ENCODE data around the gene PLEK2. TPM values are rescaled to one million over a fixed set of nuclear protein-coding genes. Genes with fewer than 3 reads are reported as not detected.
"Not testable (repeated sequence)": the region's sequence is repeated elsewhere in the genome, so short reads cannot be mapped to it uniquely, and the experiment has no call there.

PLEK2 gene
- total RNA-seq, 3 donors from 2014 or later: 15.0 to 41.7 (median 30.8) TPM

GRCh38 chr14:67357186-67357968 lies 54.6 kb downstream of the PLEK2 start:
- Histone ChIP-seq H3K4me3 (no peak overlapping the region), H3K36me3 (ENCODE audit: low read depth) (no peaks in the 10 kb centered on the region), H3K9me3 (no peaks in the 10 kb centered on the region), H3K4me1 (ENCODE audit: low read depth) (peaks cover 29% of the 10 kb centered on the region)
- intact Hi-C loops (cut with DNase I, micrococcal nuclease): no loop called here
- ATAC-seq: no peak
- TF ChIP-seq CTCF (IDR thresholded peaks at IDR 0.05): no peak
- no peak for DNase-seq

GRCh38 chr14:67352055-67352454 lies 59.9 kb downstream of the PLEK2 start:
- Histone ChIP-seq H3K4me1 (ENCODE audit: low read depth) (no peaks in the 10 kb centered on the region), H3K4me3 (no peak overlapping the region), H3K36me3 (ENCODE audit: low read depth) (peaks cover 5% of the 10 kb centered on the region), H3K9me3 (no peaks in the 10 kb centered on the region)
- TF ChIP-seq CTCF (IDR thresholded peaks at IDR 0.05): no peak
- intact Hi-C loops (cut with DNase I, micrococcal nuclease): no loop called here
- DNase-seq (no peak), ATAC-seq (no peak)

GRCh38 chr14:67345583-67345982 lies 66.4 kb downstream of the PLEK2 start:
- TF ChIP-seq CTCF (IDR thresholded peaks at IDR 0.05): no peak
- intact Hi-C loops (cut with DNase I, micrococcal nuclease): no loop called here
- H3K4me3 ChIP-seq: no peak overlapping the region
- ATAC-seq (no peak), DNase-seq (no peak)
- no peaks in the 10 kb centered on the region for H3K4me1 ChIP-seq (ENCODE audit: low read depth)
- no peaks in the 10 kb centered on the region for H3K9me3 ChIP-seq
- peaks cover 5% of the 10 kb centered on the region for H3K36me3 ChIP-seq (ENCODE audit: low read depth)

GRCh38 chr14:67343601-67344230 lies 68.2 kb downstream of the PLEK2 start:
- no peaks in the 10 kb centered on the region for H3K4me1 ChIP-seq (ENCODE audit: low read depth)
- H3K36me3 ChIP-seq (ENCODE audit: low read depth): peaks cover under 1% of the 10 kb centered on the region
- no peak overlapping the region for H3K4me3 ChIP-seq
- intact Hi-C loops (cut with DNase I, micrococcal nuclease): no loop called here
- TF ChIP-seq CTCF (IDR thresholded peaks at IDR 0.05): no peak
- no peaks in the 10 kb centered on the region for H3K9me3 ChIP-seq
- DNase-seq: no peak
- ATAC-seq: no peak

GRCh38 chr14:67341231-67341630 lies 70.7 kb downstream of the PLEK2 start:
- intact Hi-C loops (cut with DNase I, micrococcal nuclease); H3K9me3 ChIP-seq; H3K36me3 ChIP-seq (ENCODE audit: low read depth); DNase-seq; ATAC-seq; H3K4me1 ChIP-seq (ENCODE audit: low read depth); H3K4me3 ChIP-seq: not testable (repeated sequence)

Small RNAs within 50 kb of the gene (microRNA-seq; reads per million reads assigned to microRNA genes)
- not detected for gene MIR5694

Other genes with a start within 250 kb of the PLEK2 start
- gene GARIN2, start 222.7 kb downstream of the PLEK2 start, total RNA-seq: under 1 TPM in 1 of 3 donors, not detected in 2; 0.26 TPM
- gene PALS1, start 170.7 kb downstream of the PLEK2 start, total RNA-seq: 10 to 100 TPM; 37.0 to 55.2 (median 44.3) TPM
- gene ATP6V1D, start 52.4 kb downstream of the PLEK2 start, total RNA-seq: 10 to 100 TPM; 74.1 to 83.7 (median 81.6) TPM
- 100 to 1,000 TPM in 1 of 3 donors, 10 to 100 TPM in 2; 35.7 to 111 (median 65.8) TPM for gene EIF2S1, start 51.8 kb downstream of the PLEK2 start, total RNA-seq
- 10 to 100 TPM in 2 of 3 donors, 1 to 10 TPM in 1; 4.8 to 12.6 (median 10.8) TPM for gene TMEM229B, start 76.6 kb upstream of the PLEK2 start, total RNA-seq
- gene PLEKHH1, start 121.1 kb upstream of the PLEK2 start, total RNA-seq: 100 to 1,000 TPM in 1 of 3 donors, 10 to 100 TPM in 2; 45.8 to 110 (median 61.5) TPM
- 10 to 100 TPM; 16.6 to 20.0 (median 16.7) TPM for gene PIGH, start 188.1 kb upstream of the PLEK2 start, total RNA-seq
- gene ARG2, start 207.8 kb upstream of the PLEK2 start, total RNA-seq: 1 to 10 TPM in 2 of 3 donors, under 1 TPM in 1; 0.84 to 5.0 (median 4.4) TPM